Suprapubic skin (tissue), 4 donors: ENCODE results near the gene MPZL3. TPM values are rescaled to one million over a fixed set of nuclear protein-coding genes. Genes with fewer than 3 reads are reported as not detected.

ENCODE experiments used
- DNase-seq, 2 donors: peaks; one replicate each; pipeline ENCODE4 v3.0.0-alpha.2; 2019; ENCODE audit warnings: low spot score in 2 of 2
- H3K27ac ChIP-seq: fragments of 200-600 bp; sonication (generic); one replicate; pipeline ENCODE4 v1.5.1; 2019
- H3K27me3 ChIP-seq: fragments of 200-600 bp; sonication (generic); one replicate; pipeline ENCODE4 v1.5.1; 2019
- H3K36me3 ChIP-seq: fragments of 200-600 bp; sonication (generic); one replicate; pipeline ENCODE4 v1.5.1; 2019
- H3K4me1 ChIP-seq: fragments of 200-600 bp; sonication (generic); one replicate; pipeline ENCODE4 v1.5.1; 2019
- H3K4me3 ChIP-seq: fragments of 200-600 bp; sonication (generic); one replicate; pipeline ENCODE4 v1.5.1; 2019; ENCODE audit warnings: mild to moderate bottlenecking
- H3K9me3 ChIP-seq: fragments of 200-600 bp; sonication (generic); one replicate; pipeline ENCODE4 v1.5.1; 2019
- EP300 ChIP-seq: sonication (generic); formaldehyde crosslinking; IDR thresholded peaks from one replicate; pipeline ENCODE4 v1.6.1; 2017; ENCODE audit warnings: antibody characterized with exemption
- POLR2A ChIP-seq, 2 donors: fragments of 450-650 bp; IDR thresholded peaks; one replicate each; pipeline ENCODE4 v1.6.1; 2017; ENCODE audit warnings: antibody characterized with exemption in 2 of 2, mild to moderate bottlenecking in 2 of 2, moderate library complexity in 2 of 2
- POLR2AphosphoS5 ChIP-seq, 3 donors: sonication (generic); formaldehyde crosslinking; IDR thresholded peaks; one replicate each; pipeline ENCODE4 v1.6.1; 2017; ENCODE audit warnings: antibody characterized with exemption in 3 of 3
- WGBS: methylation state at CpG from one replicate; pipeline ENCODE4 v1.1.5; 2018; 5-methylcytosine and 5-hydroxymethylcytosine counted together
- total RNA-seq, 4 donors: library from RNA; depleted of rRNA; stranded (reverse); fragments of >200 nt; gene quantifications; one replicate each; pipeline ENCODE4 v1.1.0, GENCODE V29; 2016
- TF ChIP-seq, protein P1 (sequence below), 2 donors: fragments of 200-600 bp in 1 of 2; fragments of 450-650 bp in 1 of 2; sonication (generic) in 1 of 2; IDR thresholded peaks; one replicate each; pipeline ENCODE4 v1.5.1; 2016 to 2019; ENCODE audit warnings: antibody characterized with exemption in 2 of 2, mild to moderate bottlenecking in 1 of 2, moderate library complexity in 1 of 2

MPZL3 gene
- total RNA-seq, 4 donors from 2014 or later = 23.9 to 87.2 (median 56.1) TPM

DNA sequence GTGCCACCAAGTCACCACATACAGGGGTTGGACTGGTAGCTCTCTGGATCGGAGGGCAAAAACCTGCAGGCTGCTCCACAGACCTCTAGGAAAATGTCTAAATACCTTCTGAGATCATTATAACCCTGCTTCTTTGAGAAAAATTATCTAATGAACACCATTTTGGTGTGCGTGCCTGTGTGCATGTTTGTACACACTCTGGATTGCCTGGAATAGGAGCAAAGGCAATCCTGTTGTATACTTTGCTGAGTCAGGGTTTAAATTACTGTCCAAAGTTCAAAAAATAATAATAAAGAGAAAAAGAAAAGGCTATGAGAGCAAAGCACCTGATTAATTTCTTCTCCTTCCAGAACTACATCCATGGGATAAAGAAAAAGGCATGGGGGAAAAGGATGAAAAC, 38.4 kb downstream of the MPZL3 start:
- DNase-seq = no peak
- peaks cover 7% of the 10 kb centered on the region for H3K4me1 ChIP-seq
- no peak for TF ChIP-seq POLR2A (IDR thresholded peaks at IDR 0.05)
- TF ChIP-seq POLR2AphosphoS5 (IDR thresholded peaks at IDR 0.05) = no peak
- no peak for TF ChIP-seq EP300
- TF ChIP-seq, protein P1, sequence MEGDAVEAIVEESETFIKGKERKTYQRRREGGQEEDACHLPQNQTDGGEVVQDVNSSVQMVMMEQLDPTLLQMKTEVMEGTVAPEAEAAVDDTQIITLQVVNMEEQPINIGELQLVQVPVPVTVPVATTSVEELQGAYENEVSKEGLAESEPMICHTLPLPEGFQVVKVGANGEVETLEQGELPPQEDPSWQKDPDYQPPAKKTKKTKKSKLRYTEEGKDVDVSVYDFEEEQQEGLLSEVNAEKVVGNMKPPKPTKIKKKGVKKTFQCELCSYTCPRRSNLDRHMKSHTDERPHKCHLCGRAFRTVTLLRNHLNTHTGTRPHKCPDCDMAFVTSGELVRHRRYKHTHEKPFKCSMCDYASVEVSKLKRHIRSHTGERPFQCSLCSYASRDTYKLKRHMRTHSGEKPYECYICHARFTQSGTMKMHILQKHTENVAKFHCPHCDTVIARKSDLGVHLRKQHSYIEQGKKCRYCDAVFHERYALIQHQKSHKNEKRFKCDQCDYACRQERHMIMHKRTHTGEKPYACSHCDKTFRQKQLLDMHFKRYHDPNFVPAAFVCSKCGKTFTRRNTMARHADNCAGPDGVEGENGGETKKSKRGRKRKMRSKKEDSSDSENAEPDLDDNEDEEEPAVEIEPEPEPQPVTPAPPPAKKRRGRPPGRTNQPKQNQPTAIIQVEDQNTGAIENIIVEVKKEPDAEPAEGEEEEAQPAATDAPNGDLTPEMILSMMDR (IDR thresholded peaks at IDR 0.05) = no peak
- peaks cover 7% of the 10 kb centered on the region for H3K27me3 ChIP-seq
- H3K27ac ChIP-seq = no peak overlapping the region
- WGBS = 93% methylated on average over 2 of the region's 2 CpGs
- no peaks in the 10 kb centered on the region for H3K9me3 ChIP-seq
- H3K4me3 ChIP-seq = no peak overlapping the region
- H3K36me3 ChIP-seq = no peaks in the 10 kb centered on the region

DNA sequence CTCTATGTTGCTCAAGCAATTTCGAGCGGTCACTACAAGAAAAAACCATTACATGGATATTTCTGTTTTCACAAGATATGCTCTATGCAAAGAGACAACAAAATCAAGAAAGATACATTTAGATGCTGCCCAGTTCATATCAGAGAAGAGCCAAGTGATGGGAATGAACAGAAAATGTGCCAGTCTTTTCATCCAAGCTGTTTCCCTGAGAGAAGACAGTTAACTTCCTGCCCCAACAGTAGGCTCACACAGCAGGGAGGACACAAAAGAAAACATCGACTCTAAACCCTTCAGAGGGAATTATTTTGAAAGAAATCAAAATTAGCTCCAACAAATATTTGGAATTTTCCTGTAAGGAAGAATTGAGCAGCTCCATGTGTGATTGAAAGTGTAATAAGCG, 39.0 kb downstream of the MPZL3 start:
- Histone ChIP-seq H3K4me3 (no peak overlapping the region), H3K4me1 (peaks cover 11% of the 10 kb centered on the region), H3K36me3 (no peaks in the 10 kb centered on the region), H3K27ac (no peak overlapping the region), H3K9me3 (no peaks in the 10 kb centered on the region), H3K27me3 (peaks cover 7% of the 10 kb centered on the region)
- 85% methylated on average over 4 of the region's 4 CpGs for WGBS
- TF ChIP-seq POLR2AphosphoS5 (IDR thresholded peaks at IDR 0.05) (no peak), EP300 (no peak), POLR2A (IDR thresholded peaks at IDR 0.05) (no peak)
- TF ChIP-seq, protein P1 (IDR thresholded peaks at IDR 0.05) = no peak
- no peak for DNase-seq

DNA sequence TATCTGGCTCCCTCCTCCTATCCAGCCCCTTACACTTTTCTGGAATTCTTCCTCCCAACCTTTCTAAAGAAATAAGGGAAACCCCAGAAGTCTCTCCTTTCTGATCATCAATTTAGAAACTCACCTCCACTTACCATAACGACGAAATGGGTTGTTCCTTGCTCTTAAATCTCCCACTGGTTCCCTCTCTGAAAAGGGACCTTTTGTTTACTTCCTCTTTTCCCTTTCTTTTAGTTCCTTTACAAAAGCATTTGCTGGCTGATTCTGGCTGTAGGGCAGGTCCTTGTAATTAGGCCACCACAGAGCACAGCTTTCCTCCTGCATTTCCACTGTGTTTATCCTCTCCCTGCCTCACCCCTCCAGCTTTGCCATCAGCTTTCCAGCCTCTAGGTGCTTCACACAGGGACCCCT, 39.4 kb downstream of the MPZL3 start:
- WGBS = 75% methylated on average over 2 of the region's 2 CpGs
- Histone ChIP-seq H3K27me3 (peaks cover 7% of the 10 kb centered on the region), H3K4me3 (no peak overlapping the region), H3K36me3 (no peaks in the 10 kb centered on the region), H3K27ac (no peak overlapping the region), H3K9me3 (no peaks in the 10 kb centered on the region), H3K4me1 (peaks cover 11% of the 10 kb centered on the region)
- no peak for DNase-seq
- TF ChIP-seq, protein P1 (IDR thresholded peaks at IDR 0.05) = no peak
- TF ChIP-seq POLR2AphosphoS5 (IDR thresholded peaks at IDR 0.05) = no peak
- TF ChIP-seq EP300 = no peak
- no peak for TF ChIP-seq POLR2A (IDR thresholded peaks at IDR 0.05)

DNA sequence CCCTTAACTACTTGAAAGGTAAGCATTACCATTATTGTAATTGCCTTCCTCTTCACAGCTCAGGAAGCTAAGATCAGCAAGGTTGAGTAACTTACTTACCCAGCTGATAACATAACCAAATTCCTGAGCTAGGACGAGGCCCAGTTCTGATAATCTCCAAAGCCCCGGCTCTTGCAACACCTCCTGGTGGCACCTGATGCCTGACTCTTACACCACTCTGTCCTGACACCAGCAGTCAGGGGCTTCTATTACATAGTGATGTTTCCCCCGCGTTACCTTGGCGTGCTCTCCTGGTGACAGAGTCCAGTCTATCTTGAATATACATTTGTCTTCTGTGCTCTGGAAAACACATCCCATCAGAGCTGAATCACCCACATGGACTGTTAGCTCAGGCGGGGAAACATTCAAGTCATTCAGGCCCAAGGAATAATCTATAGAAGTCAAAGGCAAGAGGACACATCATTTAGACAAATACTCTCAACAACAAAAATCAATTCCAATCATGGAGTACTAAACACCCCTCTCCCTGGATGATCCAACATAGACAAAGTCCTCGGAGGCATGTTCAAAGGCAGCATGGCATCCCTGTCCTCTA, 39.9 kb downstream of the MPZL3 start:
- Histone ChIP-seq H3K27ac (no peak overlapping the region), H3K4me3 (no peak overlapping the region), H3K36me3 (no peaks in the 10 kb centered on the region), H3K9me3 (no peaks in the 10 kb centered on the region), H3K27me3 (peaks cover 7% of the 10 kb centered on the region), H3K4me1 (peaks cover 12% of the 10 kb centered on the region)
- TF ChIP-seq POLR2A (IDR thresholded peaks at IDR 0.05) (no peak), EP300 (no peak), POLR2AphosphoS5 (IDR thresholded peaks at IDR 0.05) (no peak)
- TF ChIP-seq, protein P1 (IDR thresholded peaks at IDR 0.05) = no peak
- WGBS = 91% methylated on average over 7 of the region's 7 CpGs
- DNase-seq = no peak

DNA sequence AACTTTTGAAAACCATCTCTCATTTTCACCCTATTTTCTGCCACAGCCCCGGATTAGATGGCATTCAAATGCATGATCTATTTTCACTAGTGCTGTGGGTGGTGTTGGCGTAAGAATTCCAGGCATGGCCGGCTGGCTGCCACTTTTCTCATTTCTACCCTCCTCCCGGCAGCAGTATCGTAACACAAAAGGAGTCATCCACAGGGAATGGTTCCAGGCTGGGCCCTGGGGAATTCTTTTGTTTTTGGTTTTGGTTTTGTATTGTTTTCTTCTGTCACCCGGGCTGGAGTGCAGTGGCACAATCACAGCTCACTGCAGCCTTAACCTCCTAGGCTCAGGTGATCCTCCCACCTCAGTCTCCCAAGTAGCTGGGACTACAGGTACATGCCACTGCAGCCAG, 41.2 kb downstream of the MPZL3 start:
- WGBS = 53% methylated on average over 6 of the region's 6 CpGs
- no peaks in the 10 kb centered on the region for H3K9me3 ChIP-seq
- H3K4me3 ChIP-seq = no peak overlapping the region
- H3K4me1 ChIP-seq = peaks cover 13% of the 10 kb centered on the region
- DNase-seq = no peak
- no peaks in the 10 kb centered on the region for H3K36me3 ChIP-seq
- TF ChIP-seq EP300 (no peak), POLR2A (IDR thresholded peaks at IDR 0.05) (no peak), POLR2AphosphoS5 (IDR thresholded peaks at IDR 0.05) (no peak)
- TF ChIP-seq, protein P1 (IDR thresholded peaks at IDR 0.05) = no peak
- no peak overlapping the region for H3K27ac ChIP-seq
- peaks cover 7% of the 10 kb centered on the region for H3K27me3 ChIP-seq
